ENCODE measurements around the gene TTC21B. TPM values are rescaled to one million over a fixed set of nuclear protein-coding genes. Genes with fewer than 3 reads are reported as not detected.
A peak's percentile ranks its signal among the peaks of the same experiment; 100 is the strongest.

TTC21B gene
- total RNA-seq, 1 experiment from 2014 or later: 18.8 TPM

DNA sequence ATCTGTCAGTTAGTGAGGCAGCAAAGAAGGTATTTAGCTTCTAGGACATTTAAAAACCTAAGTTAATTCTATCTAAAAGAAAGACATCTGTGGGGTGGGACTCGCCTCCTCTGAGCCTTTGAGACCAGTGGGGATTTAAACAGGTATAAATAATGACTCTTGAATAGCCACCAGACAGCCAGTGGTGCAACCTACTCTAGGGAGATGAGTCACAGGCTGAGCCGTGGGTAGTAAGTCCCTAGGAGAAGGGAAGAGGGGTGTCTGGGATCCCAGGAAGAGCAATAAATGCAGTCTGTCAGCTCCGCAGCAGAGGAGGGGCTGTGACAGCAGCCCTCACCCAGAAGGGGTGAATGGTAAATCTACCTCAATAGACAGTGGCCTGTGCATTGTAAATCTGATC lies 116.5 kb downstream of the TTC21B start:
- peak; percentile 48 for DNase-seq (ENCODE audit: low read depth)

DNA sequence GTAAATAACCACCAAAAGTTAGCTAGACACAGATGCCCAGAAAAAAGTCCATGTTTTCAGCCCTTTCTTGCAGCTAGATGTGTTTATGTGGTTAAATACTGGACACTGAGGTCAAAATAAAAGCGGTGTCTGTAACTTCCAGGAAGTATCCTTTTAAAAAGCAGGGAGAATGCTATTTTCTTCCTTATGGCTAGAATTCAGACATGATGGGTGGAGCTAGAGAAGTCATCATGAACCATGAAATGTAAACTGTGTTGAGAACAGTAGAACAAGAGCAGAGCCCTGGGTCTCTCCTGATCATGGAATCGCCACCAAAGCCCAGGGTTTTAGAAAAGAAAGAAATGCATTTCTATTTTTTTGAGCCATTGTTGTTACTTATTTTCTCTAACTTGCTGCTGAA lies 118.2 kb downstream of the TTC21B start:
- DNase-seq (ENCODE audit: low read depth): no peak

DNA sequence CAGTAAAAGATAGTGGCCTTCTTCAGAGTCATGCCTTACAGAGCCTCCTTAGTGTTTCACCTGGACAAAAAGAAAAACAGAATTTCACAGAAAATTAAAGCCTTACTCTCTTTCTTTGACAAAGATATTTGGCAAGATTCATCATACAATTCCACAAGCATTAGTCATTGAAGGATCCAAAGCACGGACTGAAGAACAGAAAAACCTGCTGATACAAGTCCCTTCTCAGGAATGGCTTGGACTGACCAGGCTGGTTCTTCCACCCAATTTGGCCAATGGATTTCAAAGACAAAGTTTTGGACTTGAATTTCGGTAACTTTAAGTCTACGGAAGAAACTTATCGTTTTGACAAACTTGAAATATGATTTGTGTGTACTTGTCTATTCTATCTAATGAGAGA lies 120.4 kb downstream of the TTC21B start:
- peak; percentile 61 for DNase-seq (ENCODE audit: low read depth)

DNA sequence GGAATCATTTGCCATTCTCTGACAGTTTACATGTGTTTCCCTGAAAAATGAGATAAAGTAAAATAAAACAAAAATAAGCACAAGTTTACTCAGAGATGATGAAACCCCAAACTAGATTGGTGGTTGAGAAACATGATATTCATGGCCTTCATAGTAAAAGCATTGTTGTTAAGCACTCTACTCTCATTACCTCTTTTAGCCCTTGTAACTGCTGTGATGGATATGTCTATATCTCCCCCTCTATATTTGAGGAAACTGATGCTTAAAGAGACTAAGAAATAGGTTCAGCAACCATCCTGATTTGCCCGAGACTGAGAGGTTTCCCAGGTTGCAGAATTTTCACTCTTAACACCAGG lies 125.7 kb downstream of the TTC21B start:
- DNase-seq (ENCODE audit: low read depth): peak; percentile 13

DNA sequence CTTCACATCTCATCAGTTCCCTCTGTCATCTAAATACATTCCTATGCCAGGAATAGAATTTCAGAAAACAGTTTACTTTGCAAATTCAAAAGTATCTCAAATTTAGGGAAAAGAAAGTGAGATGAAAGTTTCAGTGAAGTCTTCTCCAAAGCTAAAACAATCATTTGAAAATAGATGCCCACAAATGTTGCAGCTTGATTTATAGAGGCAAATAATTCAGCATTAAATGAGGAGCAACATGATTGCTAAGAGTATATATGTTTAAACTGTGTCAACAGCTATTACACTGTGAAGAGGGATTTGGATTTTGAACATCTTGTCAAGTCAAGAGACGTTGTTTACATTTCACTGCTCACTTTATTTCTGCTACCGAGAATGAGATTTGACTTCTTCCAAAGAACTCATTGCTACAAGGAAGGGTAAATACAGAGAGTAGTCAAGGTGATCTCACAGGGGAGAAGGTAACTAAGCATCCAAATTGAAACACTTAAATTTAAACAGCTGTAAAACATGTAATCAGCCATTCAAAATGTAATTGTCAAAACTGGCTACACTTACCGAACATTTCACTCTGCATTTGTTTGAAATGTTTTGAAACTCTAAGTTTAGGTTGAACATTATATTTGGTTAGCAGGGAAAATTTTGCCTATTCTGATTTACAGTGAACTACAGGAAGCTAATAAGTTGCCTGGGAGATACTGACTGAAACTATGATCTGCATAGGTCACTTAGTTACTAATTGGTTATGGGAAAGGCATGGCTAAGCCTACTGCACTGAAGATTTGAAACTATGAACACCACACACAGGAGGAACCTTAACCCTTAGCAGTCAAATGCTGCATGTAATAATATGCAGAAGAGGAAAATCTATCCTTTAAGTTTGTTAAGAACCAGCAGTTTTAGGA lies 126.3 kb downstream of the TTC21B start:
- no peak for DNase-seq (ENCODE audit: low read depth)

DNA sequence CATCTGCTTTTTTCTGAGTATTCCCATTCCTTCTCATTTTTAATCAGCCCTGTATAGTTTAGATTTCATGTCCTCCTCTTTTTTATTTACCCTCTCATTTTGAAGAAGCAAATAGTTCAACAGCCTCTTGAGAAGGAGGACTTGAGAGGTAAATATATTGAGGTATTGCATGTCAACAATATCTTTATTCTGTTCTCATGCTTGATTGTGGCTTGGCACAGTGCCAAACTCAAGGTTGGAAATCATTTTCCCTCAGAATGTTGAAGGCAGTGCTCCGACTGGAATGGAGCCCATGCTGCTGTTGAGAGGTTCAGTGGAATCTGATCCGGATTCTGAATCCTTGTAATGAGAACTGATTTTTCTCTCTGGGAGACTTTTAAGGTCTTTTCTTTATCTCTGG lies 128.5 kb downstream of the TTC21B start:
- peak; percentile 62 for DNase-seq (ENCODE audit: low read depth)

Other genes with a start within 250 kb of the TTC21B start
- 1.5 and 2.6 TPM in 2 replicates for gene GALNT3, start 159.5 kb downstream of the TTC21B start, total RNA-seq (2014; rRNA removed)
- 0.06 and 1.1 TPM in 2 replicates for gene SCN1A, start 174.2 kb upstream of the TTC21B start, total RNA-seq (2014; rRNA removed)